ENCODE results near the gene PPP2R2D.
"Not testable (repeated sequence)": the region's sequence is repeated elsewhere in the genome, so short reads cannot be mapped to it uniquely, and the experiment has no call there.

The PPP2R2D gene

DNA sequence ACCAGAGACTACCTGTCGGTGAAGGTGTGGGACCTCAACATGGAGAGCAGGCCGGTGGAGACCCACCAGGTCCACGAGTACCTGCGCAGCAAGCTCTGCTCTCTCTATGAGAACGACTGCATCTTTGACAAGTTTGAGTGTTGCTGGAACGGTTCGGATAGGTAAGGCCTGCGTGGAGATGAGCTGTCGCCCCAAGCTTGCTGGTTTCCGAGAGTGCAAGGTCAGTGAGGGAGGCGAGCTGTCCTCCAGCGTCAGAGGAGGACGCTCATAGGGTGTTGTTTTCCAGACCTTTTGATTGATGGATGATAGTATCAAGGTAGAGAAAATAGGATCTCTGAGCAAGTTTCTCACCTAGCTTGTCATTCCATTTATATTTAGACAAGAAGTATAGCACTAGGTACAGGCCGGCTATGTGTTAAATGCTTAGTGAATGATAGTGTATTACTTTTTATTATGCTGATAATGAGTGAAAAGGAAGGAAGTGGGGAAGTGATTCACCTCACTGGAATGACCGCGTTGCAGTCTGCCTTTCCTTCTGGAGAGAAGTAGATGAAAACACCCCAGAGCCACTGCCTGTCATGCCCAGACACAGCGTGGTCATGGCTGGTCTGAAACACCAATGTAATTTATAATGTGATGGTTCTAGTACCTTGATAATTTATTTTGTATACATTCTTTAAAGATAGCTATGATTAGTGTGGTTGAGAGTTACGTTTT lies 47.0 kb downstream of the PPP2R2D start:
- FAIRE-seq (no peak), DNase-seq (ENCODE audit: low spot score) (peak; percentile 71)

DNA sequence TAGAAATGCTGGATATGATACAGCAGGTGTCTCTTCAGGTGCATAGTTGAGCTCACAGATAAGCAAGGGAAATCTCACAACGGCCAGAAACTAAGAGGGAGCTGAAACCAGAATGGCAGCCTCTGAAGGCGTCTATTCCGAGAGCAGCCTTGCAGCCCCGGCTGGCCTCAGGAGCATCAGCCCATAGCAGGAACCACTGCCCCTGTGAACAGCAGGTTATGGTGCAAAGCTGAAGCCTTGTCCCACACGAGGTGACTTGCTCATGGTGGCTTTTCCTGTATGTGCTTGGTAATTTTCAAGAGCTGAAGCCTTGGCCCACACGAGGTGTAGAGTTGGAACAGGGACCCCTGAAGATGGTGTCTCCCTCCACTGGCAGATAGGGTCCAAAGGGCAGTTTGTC lies 47.7 kb downstream of the PPP2R2D start:
- FAIRE-seq: no peak
- DNase-seq (ENCODE audit: low spot score): no peak

DNA sequence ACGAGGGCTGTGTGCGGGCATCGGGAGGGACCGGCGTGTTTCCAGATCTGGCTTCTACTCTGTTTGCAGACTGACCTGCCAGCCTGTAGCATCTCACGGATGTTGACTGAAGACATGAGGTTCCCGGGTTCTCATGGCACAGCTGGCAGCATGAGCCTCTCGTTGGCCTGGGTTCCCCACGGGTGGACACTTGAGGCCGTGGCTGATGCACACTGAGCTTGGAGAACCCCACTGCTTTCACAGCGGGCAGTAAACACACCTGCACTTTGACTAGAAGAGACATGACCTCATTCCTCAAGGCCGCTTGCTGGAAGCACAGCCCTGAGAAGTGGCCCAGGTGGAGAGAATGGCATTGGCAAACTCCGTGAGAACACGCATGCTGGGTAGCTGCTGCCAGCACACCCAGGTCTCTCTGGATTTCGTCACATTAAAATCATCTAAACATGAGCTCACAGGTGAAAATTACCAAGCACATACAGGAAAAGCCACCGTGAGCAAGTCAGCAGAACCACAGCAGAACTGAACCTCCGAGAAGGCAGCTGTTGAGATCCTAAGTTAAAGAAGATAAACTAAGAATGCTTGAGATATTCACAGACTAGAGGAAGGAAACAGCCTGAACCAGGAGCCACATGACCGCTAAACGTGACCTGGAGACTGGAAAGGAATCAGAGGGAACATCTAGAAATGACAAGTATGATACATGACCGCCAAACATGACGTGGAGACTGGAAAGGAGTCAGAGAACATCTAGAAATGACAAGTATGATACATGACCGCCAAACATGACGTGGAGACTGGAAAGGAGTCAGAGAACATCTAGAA lies 48.4 kb downstream of the PPP2R2D start:
- no peak for DNase-seq (ENCODE audit: low spot score)
- FAIRE-seq: no peak

DNA sequence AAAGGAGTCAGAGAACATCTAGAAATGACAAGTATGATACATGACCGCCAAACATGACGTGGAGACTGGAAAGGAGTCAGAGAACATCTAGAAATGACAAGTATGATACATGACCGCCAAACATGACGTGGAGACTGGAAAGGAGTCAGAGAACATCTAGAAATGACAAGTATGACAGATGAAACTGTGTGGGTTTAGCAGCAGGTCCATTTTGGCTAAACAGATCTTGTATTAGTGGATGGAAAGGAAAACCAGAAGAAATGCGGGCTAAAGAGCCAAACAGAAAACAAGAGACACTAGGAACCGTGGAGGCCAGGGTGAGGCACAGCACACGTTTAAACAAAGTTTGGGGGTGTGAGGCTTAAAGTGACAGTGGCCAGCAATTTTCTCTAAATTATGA lies 49.1 kb downstream of the PPP2R2D start:
- DNase-seq (ENCODE audit: low spot score); FAIRE-seq: not testable (repeated sequence)

DNA sequence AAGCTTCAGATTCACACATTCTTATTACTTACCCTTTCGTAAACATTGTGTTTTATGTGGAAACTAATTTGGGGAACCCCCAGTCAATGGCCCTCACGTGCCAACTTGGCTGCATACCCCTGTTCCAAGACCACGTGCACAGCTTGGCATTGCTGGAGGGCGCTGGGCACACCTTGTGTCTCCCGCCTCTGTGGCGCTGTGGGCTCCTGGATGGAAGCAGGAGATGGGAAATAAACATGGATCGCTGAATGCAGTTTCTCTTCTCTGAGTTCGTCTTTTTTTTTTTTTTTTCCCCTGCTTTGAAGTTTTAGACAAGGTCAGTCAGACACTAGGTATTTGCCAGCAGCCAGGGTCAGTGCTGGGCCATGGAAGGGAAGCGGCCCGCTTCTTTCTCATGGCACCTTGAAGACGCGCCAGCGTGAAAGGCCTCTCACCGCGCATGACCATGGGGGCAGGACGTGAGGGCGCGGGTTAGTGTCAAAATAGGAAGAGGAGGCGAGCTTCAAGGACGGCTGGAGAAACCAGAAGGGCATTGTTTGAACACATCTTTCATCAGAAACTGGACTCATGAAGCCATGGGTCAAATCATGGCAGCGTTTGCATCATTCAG lies 53.7 kb downstream of the PPP2R2D start:
- DNase-seq (ENCODE audit: low spot score) (no peak), FAIRE-seq (no peak)

DNA sequence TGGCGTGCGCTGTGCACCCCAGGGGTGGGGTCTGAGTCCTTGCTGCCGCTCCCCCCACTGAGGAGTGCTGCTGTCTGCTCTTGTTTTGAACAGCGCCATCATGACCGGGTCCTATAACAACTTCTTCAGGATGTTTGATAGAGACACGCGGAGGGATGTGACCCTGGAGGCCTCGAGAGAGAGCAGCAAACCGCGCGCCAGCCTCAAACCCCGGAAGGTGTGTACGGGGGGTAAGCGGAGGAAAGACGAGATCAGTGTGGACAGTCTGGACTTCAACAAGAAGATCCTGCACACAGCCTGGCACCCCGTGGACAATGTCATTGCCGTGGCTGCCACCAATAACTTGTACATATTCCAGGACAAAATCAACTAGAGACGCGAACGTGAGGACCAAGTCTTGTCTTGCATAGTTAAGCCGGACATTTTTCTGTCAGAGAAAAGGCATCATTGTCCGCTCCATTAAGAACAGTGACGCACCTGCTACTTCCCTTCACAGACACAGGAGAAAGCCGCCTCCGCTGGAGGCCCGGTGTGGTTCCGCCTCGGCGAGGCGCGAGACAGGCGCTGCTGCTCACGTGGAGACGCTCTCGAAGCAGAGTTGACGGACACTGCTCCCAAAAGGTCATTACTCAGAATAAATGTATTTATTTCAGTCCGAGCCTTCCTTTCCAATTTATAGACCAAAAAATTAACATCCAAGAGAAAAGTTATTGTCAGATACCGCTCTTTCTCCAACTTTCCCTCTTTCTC lies 55.0 kb downstream of the PPP2R2D start:
- DNase-seq (ENCODE audit: low spot score): no peak
- no peak for FAIRE-seq

DNA sequence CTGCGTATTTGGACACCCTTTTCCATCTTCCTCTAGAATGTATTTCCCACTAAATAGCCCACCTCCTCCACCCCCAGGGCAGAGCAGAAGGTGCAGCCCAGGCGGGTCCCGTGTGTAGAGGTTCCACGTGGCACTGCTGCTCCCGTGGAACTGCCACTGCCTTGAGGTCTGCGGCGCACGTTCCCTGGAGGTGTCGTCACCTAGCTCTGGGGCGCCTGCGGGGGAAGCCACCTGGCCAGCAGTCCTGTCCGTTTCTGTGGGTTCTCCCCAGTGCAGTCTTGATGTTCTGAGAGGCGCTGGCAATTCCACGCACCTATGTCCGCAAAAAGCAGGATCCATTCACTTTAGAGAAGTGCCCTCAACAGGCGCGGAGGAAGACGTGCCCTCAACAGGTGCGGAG lies 59.0 kb downstream of the PPP2R2D start:
- DNase-seq (ENCODE audit: low spot score): no peak

DNA sequence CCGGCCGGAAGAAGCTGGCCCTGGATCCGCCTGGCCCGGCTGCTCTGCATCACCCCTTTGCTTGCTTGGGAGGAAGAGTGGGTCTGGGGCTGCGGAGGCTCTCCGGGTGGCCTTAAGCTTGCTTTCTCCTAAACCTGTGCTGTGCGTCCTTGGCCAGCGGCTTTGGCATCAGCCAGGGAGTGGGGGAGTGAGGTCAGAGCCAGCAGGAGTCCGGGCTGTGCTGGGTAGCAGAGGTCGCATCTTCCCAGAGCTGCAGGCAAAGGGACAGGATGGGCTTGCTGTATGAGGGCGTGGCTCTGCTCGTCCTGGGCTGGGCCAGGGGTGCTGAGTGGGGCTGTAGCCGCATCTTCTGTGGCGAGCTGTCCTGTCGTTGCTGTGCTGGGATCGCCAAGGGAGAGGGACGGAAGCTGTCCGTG lies 59.8 kb downstream of the PPP2R2D start:
- FAIRE-seq: no peak
- no peak for DNase-seq (ENCODE audit: low spot score)

More for the DNA sequence above, 59.0 kb downstream of the PPP2R2D start:
- FAIRE-seq: no peak

DNA sequence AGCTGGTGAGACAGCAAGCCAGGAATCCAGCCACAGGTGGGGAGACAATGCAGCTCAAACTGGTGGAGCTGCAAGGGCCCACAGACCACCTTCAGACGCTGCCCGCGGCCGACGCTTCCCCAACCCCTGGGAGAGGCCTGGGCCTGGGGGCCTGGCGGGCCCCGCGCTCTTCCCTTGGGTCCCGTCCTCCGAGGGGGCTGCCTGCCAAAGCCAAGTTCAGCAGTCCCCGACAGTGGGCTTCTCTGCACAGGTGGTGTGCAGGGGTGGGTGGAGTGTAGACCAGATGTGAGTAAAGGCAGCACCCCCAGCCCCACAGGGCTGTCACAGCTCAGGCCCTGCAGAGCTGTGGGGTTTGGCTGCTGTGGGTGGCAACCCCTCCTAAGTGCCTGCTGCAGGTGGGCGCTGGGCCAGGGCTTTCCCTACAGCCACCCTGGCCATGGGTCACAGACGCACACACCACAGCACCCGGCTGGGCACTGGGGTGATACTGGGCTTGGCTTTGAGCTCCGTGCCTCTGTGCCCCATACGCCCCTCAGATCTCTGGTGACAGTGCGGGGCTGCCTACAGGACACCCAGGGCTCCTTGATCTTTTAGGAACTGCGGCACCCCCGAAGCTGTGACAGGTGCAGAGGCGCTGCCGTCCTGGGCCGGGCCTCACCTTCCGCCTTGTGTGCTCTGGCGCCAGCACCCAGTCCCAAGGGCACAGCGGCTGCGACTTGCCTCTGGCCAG lies 60.4 kb downstream of the PPP2R2D start:
- DNase-seq (ENCODE audit: low spot score): no peak
- no peak for FAIRE-seq

DNA sequence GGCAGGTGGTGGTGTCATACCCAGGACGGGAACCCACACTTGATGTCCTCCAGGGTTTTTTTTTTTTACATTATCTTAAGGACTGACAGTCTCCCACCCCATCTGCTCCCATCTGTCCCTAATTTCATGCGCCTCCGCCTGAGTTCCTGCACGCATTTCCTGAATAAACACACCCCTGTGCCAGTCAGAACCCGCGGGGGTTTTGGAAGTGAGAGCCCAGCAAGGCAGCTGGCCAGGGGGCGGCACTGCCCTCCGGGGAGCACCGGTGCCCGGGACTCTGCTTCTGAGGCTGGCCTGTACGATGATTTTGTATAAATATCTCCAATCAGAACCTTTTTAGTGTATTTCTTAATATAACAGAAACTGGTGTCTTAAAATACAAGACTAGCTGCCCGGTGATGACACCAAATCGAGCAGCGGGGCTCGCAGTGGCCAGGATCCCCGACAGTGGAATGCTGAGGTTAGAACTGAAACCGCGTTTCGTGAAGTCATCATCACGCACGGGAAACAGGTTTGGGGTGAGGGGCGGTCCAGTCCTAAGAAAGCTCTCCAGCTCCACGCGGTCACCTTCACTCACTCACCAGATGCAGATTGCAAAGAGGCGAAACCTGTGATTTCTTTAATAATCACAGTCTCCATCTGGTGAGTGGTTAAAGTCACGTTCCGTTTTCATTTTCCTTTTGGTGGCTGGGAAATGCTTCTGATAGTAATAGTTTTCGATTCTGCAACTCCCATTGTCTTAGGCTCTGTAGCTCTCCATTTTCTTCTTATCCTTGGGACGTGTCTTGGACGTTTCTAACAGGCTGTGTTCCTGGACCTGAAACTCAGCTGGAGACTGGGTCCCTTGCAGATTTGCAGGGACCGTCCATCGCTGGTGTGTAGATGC lies 61.2 kb downstream of the PPP2R2D start:
- FAIRE-seq (no peak), DNase-seq (ENCODE audit: low spot score) (no peak)

DNA sequence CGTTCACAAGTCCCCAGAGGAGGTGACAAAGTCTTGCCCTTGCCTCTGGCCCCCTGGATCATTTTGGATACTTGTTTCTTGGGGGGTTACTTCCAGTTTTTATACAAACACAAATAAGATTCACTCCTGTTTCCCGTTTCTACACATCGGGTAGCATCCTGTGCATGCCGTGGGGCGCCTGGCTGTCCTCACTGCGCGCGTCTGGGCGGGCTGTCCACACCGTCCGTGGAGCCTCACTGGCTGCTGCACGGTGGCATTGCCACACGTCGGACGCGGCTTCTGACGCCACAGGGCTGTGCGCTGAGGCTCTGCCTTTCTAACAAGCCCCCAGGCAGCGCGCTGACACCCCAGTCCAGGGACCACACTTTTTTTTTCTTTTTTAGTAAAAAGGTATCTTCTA lies 62.5 kb downstream of the PPP2R2D start:
- FAIRE-seq: no peak
- no peak for DNase-seq (ENCODE audit: low spot score)

DNA sequence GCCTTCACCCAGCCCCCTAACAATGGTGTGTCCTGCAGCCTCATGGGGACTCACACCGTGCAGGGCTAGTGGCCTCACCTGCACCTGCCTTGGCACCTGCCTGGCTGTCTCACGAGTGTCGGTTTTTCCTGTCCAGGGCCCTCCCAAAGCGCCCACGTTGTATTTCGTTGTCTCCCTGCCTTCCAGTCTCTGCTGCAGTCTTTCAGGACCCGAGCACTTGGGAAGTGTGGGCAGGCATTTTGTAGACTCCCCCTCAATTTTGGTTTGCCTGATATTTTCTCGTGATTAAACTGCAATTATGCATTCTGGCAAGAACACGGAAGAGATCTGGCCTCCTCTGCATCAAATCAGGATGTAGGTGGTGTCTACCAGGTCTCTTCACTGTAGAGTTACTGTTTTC lies 63.0 kb downstream of the PPP2R2D start:
- no peak for DNase-seq (ENCODE audit: low spot score)
- FAIRE-seq: no peak

DNA sequence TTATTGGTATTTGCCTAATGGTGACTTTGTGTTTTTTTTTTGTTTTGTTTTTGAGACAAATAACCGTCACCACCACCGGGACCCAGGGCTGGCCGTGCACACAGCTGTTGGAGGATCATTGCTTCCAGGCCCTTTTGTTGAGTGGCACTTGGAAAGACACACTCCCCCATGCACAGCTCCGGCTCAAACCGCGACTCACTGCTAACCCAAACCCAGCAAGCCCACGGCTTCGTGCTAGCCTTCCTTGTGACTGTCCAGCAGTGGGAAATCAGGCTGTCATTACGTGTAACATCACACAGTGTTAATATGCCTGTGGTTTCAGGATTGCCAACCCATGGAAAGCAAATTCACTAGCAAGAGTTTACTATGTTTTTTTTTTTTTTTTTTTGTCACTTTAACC lies 63.5 kb downstream of the PPP2R2D start:
- FAIRE-seq: no peak
- DNase-seq (ENCODE audit: low spot score): no peak

DNA sequence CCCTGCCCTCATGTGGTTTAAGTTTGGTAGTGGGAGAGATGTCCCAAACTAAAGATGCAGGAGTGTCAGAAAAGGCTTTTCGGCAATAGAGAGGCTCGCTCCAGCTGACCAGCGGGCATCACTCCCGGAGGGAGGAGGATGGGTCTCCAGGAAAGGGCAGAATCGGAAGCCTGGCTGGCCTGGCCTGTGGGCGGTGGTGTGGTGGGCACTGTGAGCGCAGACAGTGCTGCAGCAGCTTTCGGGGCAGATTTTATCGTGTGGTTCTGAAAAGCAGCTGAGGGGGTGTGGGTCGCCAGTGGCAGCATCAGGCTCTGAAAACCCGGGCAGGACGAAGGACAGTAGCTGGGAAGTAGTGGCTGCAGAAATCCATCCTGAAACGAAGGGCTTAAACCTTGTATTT lies 68.1 kb downstream of the PPP2R2D start:
- DNase-seq (ENCODE audit: low spot score): no peak

DNA sequence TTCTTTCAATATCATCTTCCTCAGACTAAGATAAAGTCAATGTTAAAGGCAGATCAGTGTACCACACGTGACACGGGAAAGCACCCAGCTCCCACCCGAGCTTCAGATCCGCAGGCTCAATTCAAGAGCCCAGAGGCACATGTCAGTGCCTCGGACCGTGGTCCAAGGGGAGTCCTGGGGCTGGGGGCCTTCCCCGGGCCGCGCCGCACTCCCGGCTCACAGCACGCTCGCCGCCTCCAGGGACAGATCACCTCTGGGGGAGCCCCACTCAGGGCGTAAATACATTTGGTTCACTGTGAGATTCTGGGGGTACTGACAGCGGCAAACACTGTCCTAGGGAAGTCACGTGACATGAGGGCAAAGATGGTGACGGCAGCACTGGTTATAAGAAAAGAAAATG lies 70.1 kb downstream of the PPP2R2D start:
- no peak for DNase-seq (ENCODE audit: low spot score)
- no peak for FAIRE-seq

More for the DNA sequence above, 68.1 kb downstream of the PPP2R2D start:
- no peak for FAIRE-seq

DNA sequence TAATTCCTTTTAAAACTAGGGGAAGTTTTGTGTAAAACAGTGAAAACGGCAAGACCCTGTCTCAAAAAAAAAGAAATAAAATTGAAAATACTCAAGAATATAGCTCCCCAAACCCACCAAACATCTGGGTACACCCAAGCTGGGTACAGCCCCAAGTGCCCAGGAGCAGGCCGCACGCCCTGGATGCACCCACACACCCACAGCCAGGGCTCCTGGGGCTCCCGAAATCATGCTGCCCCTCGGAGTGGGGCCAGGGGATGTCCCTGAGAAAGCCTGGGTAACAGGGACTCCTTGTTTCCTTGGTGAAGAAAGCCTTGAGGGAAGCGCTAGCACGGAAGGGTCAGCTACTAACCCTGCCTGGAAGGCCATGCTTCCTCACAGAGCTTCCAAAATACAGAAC lies 70.8 kb downstream of the PPP2R2D start:
- no peak for FAIRE-seq
- DNase-seq (ENCODE audit: low spot score): no peak

DNA sequence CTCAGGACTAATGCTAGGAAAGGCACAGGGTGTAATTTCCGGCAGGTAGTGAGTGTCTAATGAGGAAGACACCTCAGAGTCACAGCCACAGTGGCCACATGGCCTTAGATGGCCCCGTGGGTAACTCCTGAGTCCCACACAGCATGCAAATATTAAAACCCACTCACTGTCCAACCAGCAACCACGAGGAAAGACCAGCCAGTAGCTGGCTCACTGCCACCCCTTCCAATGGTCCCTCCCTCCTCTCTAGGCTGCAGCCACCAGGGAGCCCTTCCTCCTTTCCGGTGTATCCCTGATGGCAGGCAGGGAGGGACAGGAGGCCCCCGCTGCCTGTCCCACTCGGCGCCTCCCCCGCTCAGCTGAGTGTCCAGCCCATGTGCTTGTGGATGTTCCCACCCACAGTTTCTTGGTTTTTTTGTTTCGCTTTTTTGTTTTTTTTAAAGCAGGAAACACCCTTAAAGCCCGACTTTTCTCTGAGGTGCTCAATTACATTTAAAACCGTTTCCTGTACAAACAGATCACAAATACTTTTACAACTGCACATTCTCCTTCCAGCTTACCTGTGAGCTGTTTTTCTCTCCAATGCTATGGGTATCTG lies 71.8 kb downstream of the PPP2R2D start:
- DNase-seq (ENCODE audit: low spot score) (no peak), FAIRE-seq (no peak)

DNA sequence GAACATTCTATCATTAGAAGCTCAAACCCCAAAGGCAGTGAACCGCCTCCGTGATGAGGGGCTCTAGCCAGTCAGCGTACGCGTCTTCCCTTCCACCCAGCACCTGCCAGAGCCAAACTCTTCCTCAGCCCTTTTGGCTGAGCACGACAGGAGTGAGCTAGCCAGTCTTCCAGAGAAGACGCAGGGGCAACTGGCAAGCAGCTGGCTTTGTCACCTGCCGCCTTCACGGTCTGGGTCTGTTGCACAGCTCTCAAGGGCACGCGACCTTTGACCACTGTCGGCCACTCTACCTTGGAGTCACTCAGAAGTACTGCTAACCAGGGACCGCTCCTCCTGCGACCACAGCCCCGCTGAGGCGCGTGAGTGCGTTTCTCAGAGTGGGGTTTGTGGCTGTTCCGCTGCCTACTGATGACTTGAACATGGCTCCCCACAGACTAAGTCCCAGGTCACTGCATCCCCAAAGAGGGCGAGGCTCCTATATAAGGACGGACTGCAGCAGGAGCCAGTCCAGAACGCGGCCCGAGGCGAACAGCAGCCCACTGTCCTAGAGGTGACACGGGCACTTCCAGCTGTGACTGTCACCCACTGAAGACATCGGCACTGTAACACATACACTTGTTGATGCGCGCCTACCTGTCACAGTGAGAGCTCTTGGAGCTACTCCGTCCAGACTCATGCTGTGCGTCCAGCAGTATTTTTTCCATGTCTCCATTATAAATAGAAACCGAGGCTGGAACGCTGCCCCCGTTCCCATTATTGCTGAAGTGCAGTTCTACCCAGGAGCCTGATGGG lies 72.5 kb downstream of the PPP2R2D start:
- no peak for FAIRE-seq
- DNase-seq (ENCODE audit: low spot score): no peak
